Non-pigmented ciliary epithelial cell (primary cell): ENCODE measurements around the gene COLQ.
"Not testable (repeated sequence)": the region's sequence is repeated elsewhere in the genome, so short reads cannot be mapped to it uniquely, and the experiment has no call there.

Source experiments
- DNase-seq: peaks from one replicate; pipeline ENCODE4 v3.0.0-alpha.2; 2010; ENCODE audit warnings: low read depth

The COLQ gene

GRCh38 chr3:15426579-15427118 lies 94.9 kb downstream of the COLQ start:
- DNase-seq = no peak

DNA sequence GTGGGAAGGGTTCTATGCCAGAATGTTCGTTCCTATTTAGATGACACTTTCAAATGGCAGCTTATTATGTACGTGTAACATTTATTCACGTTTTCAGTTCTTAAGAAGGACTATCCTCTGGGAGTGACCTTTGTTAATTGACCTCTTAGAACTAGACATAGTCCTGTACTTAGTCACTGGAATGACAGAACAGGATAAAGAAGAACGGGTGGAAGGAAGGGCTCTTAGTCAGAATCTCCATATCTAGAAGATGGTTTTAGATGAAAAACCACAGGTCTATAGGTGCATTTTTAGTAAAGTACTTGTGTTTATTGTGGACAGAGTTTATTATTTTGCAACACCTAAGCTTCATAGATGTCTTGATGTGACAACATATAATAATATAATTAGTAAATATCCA lies 100.6 kb downstream of the COLQ start:
- DNase-seq = peak; percentile 41

DNA sequence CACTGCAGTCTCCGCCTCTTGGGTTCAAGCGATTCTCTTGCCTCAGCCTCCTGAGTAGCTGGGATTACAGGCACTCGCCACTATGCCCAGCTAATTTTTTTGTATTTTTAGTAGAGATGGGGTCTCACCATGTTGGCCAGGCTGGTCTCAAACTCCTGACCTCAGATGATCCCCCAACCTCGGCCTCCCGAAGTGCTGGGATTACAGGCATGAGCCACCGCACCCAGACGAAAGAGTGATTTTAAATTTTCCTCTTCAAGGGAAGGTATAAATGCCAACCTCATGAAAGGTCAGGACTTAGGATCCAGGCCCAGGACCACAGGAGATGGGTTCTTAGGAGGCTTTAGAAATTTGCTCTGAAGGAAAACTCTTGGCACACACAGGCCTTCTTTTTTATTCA lies 110.5 kb downstream of the COLQ start:
- DNase-seq = not testable (repeated sequence)

DNA sequence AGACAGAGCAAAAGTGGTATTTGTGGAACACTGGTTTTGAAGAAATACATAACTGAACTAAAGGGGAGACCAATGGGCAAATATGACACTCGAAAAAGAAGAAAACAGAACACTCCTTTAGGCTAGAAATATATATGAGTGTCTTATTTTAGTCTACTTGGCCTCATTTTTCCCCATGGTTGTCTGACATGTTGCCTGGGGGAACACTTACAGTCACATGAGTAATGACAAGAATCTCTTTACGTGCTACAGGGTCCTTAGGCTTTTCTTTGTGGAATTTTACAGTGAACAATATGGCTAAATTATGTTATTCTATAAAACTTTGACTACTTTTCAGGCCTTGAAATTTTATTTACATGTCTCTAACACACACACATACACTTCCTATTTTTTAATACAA lies 111.7 kb downstream of the COLQ start:
- DNase-seq = no peak

DNA sequence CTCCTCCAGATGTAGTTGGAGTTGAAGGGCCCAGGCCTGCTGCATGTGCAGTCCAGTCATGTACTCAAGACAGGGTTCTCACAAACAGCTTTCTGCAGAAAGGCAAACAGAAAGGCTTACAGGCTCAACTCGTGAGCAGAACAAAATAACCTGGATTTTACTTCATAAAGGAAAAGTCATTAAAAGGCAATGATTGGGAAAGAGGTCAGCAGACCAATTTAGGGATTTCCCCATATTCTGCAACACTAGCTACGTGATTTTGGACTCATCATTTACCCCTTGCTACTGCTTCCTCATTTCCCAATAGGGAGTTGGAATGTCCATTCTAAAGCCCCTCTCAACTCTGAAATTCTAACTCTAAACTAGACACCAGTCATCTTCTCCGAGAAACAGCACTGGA lies 112.3 kb downstream of the COLQ start:
- no peak for DNase-seq

- DNase-seq = no peak
These were observed 116.0 kb downstream of the COLQ start for GRCh38 chr3:15405448-15406050.

- DNase-seq = no peak
These were observed 116.7 kb downstream of the COLQ start for GRCh38 chr3:15404767-15405166.

DNA sequence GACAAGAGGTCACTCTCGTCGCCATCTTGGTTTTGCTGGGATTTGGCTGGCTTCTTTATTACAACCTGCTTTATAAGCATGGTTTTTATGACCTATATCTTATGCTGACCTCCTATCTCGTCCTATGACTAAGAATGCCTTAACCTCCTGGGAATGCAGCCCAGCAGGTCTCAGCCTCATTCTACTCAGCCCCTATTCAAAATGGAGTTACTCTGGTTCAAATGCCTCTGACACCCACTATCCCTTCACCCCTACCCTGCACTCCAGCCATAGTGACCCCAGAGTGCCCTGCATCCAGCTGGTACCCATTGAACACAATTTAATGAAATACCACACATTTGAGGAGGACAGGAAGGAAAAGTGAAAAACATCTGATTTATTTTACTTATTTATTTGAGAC lies 117.5 kb downstream of the COLQ start:
- DNase-seq = no peak

- DNase-seq = no peak
These were observed 118.0 kb downstream of the COLQ start for GRCh38 chr3:15403495-15403894.

DNA sequence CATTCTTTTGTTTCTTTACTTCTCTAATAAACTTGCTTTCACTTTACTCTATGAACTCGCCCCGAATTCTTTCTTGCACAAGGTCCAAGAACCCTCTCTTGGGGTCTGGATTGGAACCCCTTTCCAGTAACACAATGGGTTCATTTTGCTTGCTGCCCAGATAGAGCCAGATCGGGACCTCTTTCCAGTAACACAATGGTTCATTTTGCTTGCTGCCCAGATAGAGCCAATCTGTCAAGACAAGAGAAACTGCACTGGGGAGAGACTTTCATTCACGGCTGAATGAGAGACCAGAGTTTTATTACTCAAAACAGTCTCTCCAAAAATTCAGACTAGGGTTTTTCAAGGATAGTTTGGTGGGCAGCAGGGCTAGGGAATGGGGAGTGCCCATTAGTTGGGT lies 119.6 kb downstream of the COLQ start:
- DNase-seq = no peak
